Stimulated activated CD8-positive, alpha-beta memory T cell treated with anti-CD3 and anti-CD28 coated beads, Interleukin-7, amount 100 ng/mL, for 48 hours (primary cell): Measurements from ENCODE around the gene THUMPD2.
"Not testable (repeated sequence)": the region's sequence is repeated elsewhere in the genome, so short reads cannot be mapped to it uniquely, and the experiment has no call there.

Source experiments
- DNase-seq, 2 donors: peaks; one replicate each; pipeline ENCODE4 v3.0.0-alpha.2; 2020; ENCODE audit warnings: low read depth in 1 of 2; ENCODE audit errors: extremely low read depth in 1 of 2

The THUMPD2 gene, protein sequence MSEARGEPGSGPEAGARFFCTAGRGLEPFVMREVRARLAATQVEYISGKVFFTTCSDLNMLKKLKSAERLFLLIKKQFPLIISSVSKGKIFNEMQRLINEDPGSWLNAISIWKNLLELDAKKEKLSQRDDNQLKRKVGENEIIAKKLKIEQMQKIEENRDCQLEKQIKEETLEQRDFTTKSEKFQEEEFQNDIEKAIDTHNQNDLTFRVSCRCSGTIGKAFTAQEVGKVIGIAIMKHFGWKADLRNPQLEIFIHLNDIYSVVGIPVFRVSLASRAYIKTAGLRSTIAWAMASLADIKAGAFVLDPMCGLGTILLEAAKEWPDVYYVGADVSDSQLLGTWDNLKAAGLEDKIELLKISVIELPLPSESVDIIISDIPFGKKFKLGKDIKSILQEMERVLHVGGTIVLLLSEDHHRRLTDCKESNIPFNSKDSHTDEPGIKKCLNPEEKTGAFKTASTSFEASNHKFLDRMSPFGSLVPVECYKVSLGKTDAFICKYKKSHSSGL

DNA sequence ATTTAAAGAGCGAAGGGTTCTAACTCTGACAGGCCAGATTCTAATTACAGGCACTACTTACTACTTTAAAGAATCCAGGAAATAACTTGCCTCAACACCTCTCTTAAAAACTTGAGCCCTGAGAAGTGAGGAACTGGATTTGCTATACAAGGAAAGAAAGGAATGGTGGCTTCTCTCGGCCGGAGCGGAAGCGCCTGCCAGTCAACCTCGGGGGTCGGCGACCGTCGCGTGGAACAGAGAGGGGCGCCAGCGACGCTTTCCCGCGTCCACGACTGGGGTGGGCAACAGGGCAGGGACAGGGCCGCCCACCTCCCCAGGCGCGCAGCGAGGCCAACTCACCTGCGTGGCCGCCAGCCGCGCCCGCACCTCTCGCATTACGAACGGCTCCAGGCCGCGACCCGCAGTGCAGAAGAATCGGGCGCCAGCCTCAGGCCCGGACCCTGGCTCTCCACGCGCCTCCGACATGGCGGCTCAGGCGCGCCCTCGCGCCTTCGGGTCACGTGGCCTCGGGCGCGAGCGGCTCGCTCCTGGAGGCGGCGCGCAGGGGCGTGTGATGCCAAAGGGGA, at the start of gene THUMPD2:
TSS of gene THUMPD2 (minus strand) at position 484 of the 566 bp plus-strand sequence. CDS start at position 465, 19 bp downstream.
- peak in 1 of 2 donors; percentile 43 for DNase-seq

DNA sequence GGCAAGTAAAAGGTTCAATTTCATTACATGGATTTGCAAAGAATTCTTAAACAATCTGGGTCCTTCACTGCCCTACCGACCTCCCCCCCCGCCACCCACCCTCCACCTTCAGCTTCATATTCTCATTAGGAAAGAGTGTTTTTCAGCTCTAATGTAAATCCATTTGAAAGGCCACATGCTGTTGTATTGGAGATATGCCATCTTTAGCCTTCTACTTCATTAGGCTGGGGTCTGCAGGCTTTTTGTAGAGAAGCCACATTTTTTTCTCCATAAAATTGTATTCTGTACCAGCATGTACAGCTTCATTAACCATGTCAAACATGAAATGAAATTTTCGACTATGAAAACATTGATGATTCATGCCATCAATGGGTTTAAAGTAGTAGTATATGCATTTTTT, 42.8 kb upstream of the THUMPD2 start:
- DNase-seq: no peak

DNA sequence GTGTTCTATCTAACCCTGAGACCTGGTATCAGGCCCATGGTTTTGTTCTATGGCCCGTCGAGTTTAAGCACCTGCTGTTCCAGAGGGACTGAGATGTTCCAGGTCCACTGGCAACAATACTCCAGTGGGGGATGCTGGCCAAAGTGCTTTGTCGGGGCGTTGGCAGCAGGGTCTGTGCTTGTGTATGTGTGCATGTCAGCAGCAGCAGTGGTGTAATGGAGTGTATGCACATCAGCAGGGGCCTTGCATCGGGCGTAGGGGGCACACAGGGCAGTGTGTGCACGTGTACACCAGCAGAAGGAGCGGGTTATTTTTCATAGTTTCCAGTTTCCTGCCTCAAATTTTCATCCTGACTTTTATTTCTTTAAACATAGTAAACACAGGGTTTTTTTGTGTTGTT, 37.8 kb upstream of the THUMPD2 start:
- no peak for DNase-seq

DNA sequence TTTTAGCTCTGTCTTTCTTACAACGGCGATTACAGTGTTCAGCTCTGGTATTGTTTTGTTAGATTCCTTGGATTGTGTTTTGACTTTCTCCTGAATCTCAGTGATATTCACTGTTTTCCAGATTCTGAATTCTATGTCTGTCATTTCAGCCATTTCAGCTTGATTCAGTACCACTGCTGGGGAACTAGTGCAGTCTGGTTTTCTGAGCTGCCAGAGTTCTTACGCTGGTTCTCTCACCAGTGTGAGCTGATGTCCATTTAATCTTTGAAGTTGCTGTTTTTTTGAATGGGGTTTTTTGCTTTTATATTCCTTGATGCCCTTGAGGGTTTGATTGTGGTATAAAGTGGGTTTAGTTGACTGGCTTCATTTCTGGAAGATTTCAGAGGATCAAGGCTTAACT, 37.4 kb upstream of the THUMPD2 start:
- no peak for DNase-seq

DNA sequence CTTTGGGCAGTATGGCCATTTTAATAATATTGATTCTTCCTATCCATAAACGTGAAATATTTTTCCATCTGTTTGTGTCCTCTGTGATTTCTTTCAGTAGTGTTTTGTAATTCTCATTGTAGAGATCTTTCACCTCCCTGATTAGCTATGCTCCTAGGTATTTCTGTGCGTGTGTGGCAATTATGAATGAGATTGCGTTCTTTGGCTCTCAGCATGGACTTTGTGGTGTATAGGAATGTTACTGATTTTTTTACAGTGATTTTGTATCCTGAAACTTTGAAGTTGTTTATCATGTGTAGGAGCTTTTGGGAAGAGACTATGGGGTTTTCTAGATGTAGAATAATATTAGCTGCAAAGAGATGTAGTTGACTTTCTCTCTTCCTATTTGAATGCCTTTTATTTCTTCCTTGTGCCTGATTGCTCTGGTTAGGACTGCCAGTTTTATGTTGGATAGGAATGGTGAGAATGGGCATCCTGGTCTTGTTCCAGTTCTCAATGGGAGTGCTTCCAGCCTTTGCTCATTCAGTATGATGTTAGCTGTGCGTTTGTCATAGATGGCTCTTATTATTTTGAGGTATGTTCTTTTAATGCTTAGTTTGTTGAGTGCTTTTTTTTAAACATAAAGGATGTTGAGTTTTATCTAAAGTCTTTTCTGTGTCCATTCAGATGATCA, 27.0 kb upstream of the THUMPD2 start:
- no peak for DNase-seq

DNA sequence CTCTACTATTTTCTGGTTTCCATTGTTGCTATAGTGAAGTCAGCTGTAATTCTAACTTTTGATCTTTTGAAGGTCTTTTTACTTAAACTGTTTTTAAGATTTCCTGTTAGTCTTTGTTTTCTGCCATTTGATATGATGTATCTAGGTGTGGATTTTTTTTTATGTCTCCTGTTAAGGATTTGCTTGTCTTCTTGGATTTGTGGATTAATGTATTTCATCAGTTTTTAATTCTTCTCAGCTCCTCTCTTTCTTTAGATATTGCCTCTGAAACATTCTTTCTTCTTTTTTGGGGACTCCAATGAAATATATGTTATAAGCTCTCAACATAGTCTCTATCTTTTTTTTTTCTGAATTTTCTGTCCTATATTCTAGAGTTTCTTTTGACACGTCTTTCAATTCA, 24.8 kb upstream of the THUMPD2 start:
- no peak for DNase-seq

DNA sequence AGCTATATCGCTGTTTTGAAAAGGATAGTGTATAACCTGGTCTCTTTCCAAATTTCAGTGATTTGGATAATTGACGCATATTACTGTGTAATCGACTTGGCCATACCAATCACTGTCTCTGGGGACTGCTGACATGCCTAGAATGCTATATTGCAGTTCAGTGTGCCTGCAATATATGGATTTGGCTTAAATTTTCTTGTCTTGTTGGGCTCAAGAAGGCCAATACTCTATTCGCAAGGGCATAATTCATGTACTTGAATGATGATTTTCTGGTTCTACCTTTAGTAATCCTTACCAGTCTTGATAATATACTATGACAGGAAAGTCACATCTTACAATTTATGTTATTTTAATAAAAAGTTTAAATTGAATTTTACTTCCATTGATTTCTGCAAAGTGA, 21.7 kb upstream of the THUMPD2 start:
- no peak for DNase-seq

DNA sequence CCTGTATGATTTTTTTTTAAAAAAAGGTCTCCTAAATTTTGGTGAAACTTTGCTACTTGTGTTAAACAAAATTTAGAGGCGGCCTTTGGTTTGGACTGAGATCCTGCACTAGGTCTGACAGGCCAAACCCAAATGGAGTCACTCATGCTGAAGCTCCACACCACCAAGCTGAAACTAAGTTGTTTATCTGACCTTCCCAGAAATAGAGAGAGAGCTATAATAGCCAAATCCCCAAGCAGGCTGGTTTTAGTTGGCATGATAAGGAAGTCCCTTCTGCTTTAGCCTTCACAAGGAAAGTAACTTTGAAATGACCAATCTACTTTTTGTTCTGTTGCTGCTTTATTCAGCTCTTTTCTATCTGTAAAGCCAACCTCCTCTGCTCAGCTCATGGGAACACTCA, 17.1 kb upstream of the THUMPD2 start:
- no peak for DNase-seq

DNA sequence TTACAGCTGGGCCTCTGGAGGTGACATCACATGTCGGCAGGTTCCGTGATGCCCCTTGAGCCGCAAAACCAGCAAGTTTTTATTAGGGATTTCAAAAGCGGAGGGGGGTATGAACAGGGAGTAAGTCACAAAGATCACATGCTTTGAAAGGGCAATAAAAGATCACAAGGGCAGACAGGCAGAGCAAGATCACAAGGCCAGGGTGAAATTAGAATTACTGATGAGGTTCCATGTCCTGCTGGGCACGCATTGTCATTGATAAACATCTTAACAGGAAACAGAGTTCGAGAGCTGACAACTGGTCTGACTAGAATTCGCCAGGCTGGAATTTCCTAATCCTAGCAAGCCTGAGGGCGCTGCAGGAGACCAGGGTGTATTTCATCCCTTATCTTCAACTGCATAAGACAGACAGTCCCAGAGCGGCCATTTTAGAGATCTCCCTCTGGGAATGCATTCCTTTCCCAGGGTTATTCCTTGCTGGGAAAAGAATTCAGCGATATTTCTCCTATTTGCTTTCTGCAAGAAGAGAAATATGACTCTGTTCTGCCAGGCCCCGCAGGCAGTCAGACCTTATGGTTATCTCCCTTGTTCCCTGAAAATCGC, 11.3 kb upstream of the THUMPD2 start:
- not testable (repeated sequence) for DNase-seq

DNA sequence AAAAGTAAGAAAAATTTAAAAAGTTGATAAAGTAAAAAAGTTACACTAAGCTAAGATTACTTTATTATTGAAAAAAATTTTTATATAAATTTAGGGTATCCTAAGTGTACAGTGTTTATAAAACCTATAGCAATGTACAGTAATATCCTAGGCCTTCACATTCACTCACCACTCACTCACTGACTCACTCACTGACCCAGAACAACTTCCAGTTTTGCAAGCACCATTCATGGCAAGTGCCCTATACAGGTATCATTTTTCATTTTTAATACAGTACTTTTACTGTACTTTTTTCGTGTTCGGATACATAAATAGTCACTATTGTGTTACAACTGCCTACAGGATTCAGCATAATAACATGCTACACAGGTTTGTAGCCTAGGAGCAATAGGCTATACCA, 8.9 kb upstream of the THUMPD2 start:
- DNase-seq: no peak

DNA sequence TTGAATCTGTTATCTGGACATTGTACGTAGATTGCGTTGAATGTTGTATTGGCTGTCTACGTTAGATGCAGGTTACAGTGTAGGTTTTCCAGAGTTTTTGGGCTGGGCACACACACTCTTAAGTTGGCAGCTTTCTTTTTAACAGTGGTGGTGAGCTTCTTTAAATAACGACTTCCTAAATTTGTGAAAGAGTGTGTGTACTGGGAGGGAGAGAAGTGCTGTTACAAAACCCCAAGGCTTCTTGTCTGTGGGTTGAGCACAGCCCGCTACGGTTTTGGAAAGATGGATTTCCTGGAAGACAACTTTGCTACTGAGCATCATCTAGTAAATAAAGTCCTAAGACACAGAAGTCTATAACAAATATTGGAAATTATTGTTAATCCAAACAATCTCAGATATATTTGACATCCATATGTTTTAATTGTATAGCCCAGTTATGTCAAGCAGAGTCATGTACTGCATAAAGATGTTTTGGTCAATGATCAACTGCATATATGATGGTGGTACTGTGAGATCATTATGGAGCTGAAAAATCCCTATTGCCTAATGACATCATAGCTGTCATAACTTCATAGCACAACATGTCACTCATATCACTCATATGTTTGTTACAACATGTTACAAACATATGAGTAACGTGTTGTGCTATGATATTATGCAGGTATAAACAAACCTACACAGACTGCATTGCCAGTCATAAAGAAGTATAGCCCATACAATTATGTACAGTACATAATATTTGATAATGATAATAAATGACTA, 7.9 kb upstream of the THUMPD2 start:
- no peak for DNase-seq

DNA sequence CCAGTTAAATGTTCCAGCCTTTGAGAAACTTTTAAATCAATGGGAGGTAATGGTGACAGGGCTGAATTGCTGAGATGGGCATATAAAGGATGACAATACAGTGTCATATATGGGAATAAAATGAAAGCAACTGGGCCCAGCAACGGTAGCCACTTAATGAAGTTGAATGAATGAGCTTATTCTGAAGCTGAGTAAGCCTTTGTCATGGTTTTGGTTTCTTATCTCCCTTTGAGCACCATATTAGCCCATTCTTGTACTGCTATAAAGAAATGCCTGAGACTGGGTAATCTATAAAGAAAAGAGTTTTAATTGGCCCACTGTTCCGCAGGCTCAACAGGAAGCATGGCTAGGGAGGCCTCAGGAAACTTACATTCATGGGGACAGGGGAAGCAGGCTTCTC, 3.5 kb upstream of the THUMPD2 start:
- DNase-seq: no peak

DNA sequence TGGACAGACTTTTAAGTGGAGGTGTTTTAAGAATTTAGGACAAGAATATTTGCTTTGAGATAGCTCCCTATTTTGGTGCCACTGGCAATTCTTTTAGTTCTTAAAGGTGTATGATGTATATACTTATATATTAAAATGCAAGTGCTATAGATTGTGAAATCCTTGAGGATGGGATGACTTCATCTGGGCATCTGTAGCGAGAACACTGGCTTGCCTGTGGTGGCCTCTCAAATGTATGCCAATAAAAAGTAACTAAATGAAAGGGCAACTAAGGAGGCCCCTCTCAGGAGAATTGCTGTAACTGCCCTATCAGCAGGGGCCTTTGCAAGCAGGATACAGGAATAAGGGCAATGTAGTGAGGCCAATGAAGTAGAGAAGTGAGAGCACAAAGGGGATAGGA, 2.6 kb upstream of the THUMPD2 start:
- DNase-seq: no peak

DNA sequence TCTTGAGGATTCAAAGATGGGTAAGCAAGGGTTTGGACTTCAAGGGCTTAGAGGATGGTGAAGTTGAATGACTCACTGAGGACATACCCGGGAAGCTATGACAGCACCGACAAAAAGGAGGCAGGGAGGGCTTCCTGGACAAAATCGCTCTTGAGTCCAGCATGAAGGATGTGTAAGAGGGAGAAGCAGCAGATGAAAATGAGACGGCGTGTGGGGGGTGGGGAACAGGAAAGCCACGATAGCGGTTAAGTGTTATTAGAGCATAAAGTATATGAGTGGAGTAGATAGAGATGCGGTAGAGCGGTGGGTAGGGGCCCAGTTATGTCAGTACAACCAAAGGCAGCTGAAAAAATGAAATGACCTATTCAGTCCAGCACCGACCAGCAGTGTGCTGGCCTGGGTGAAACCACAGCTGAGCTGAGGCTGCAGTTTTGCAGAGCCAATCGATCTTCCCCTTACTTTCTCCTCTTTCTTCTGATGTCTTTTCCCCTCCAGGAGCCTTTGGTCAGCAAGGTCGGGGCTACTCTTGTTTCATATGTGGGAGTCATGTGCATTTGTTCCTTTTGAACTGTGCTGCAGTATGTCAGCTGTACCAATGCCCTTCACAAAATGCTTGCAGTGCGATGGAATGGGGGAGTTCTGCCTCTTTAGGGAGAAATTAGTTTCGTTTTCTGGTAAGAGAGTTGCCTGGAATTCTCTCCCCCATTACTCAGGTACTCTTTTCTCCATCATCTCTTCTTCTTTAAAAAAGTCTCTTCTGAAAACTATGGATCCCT, 2.0 kb upstream of the THUMPD2 start:
- DNase-seq: no peak

DNA sequence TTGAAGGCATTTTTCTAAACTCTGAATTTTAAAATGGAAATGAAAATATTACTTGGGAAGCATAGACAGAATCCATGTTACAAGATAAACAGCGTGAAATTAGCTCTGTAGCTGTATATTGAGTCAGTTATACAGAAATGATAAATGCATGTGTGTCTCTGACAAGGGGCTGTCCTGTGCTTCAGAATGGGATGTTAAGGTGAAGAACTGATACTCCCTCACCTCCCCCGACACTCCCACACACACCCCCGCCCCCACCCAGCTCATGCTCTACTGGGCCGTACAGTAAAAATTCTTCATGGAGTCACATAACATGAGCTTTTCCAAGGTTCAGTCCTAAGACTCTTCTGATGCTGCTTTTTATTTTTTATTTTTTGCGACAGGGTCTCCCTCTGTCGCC, 869 bp upstream of the THUMPD2 start:
- DNase-seq: no peak

DNA sequence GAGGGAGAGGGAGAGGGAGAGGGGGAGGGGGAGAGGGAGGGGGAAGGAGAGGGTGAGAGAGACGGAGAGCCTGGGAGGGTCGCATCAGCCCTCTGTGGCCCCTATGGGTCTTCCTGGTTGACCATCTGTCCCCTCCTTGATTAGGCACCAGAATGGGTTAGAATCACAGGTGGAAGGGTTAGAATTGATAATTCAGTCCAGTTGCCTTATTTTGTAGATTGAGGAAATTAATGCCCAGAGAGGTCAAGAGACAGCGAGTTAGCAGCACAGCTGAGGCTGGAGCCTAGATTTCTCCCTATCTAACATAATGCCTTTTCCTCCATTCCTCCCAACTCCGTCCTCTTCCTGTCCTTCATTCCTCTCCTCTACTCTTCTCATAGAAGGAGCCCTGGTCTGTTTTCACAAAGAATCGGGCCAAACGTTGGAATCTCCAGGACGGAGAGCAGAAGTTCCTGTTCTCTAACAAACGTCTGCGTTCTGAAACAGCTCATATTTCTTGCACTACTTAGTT, 338 bp upstream of the THUMPD2 start:
- no peak for DNase-seq

DNA sequence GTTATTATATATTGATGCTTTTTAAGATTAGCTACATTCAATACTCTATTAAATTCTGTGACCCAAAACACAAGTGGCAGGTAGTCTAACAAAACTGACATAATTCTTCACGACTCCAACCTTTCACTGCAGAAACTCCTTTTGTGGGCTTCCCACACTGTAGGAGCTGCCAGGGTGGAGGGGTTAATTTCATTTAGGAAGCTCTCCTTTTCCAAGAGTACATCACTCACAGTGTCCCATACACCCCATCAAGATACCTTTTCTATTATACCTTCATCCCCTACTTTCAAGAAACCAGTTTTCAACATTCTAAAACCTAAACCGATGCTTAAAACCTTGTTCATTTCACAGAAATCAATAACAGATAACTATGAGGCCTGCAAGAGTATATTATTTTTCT, 825 bp downstream of the THUMPD2 start:
- DNase-seq: no peak

DNA sequence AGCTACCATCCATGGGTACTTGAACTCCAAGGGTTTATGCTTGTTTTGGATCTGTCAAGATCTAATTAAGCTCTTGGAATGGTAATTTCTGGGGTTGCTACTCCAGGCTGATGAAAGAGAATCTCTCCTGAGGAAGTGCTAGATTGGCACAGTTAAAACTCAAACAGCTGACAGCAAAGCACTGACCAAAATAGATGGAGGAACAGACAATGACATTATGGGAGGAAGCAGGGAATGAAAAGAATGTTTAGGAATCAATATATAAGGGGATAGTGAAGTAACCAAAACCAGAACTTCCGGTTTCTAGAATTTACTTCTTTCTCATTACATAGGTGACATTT, 6.3 kb downstream of the THUMPD2 start:
- DNase-seq: no peak

DNA sequence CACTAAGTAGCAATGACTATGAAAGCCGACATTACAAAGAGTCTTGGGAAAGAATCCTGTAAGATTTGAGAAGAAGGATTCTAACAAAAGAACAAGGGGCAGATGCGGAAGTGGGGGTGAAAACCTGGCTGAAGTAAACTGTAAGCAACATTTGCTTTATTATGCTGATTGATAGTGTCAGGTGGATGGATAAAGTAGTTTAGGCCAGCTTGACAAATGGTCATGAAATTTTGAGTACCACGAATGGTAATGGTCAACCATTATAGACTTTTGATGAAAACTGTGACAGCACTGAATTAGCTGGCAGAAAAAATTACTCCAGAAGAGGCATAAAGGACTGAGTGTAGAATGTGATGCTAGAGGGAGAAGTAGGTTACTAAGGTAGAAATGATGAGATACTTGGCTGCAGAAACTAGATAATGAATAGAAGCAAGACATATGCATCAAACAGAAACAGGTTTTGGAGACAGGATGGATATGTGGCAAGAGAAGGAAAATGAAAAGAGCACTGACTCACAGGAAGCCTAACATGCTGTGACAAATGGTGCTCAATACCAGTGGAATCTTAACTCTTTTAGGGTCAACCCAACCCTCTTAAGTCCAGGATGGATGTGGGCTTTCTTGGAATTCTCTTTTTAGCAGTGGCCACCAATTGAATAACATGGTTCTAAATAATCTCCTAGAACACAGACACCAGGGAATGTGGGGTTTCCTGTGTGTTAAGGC, 6.8 kb downstream of the THUMPD2 start:
- DNase-seq: no peak
